Karpas-422 (cell line): ENCODE results near the gene SRD5A2. TPM values are rescaled to one million over a fixed set of nuclear protein-coding genes. Genes with fewer than 3 reads are reported as not detected.

Experiments used
- DNase-seq: peaks from one replicate; pipeline ENCODE4 v3.0.0-alpha.2; 2015
- H2AFZ ChIP-seq: fragments of 200-600 bp; sonication (generic); 2 replicates; pipeline ENCODE4 v1.6.1; 2014; ENCODE audit warnings: antibody characterized with exemption, low read length, mixed read lengths
- H3K27ac ChIP-seq: fragments of 200-600 bp; sonication (generic); 2 replicates; pipeline ENCODE4 v1.5.1; 2014; ENCODE audit warnings: mild to moderate bottlenecking, low read length, moderate library complexity
- H3K27me3 ChIP-seq: fragments of 200-600 bp; sonication (generic); 2 replicates; pipeline ENCODE4 v1.6.1; 2014; ENCODE audit warnings: low read length, mixed read lengths
- H3K36me3 ChIP-seq: fragments of 200-600 bp; sonication (generic); 2 replicates; pipeline ENCODE4 v1.6.1; 2014; ENCODE audit warnings: low read length, mixed read lengths; ENCODE audit not compliant: insufficient read depth
- H3K4me1 ChIP-seq: fragments of 200-600 bp; sonication (generic); 2 replicates; pipeline ENCODE4 v1.6.1; 2014; ENCODE audit warnings: mild to moderate bottlenecking, low read length, mixed read lengths
- H3K4me2 ChIP-seq: fragments of 200-600 bp; sonication (generic); 2 replicates; pipeline ENCODE4 v1.6.1; 2014; ENCODE audit warnings: low read length, low read depth, mild to moderate bottlenecking; ENCODE audit not compliant: poor library complexity, severe bottlenecking
- H3K4me3 ChIP-seq: fragments of 200-600 bp; sonication (generic); 2 replicates; pipeline ENCODE4 v1.5.1; 2014; ENCODE audit warnings: mild to moderate bottlenecking, antibody characterized with exemption, low read length, mixed read lengths
- H3K79me2 ChIP-seq: fragments of 200-600 bp; sonication (generic); 2 replicates; pipeline ENCODE4 v1.6.1; 2014; ENCODE audit warnings: mild to moderate bottlenecking, low read length, mixed read lengths
- H3K9ac ChIP-seq: fragments of 200-600 bp; sonication (generic); 2 replicates; pipeline ENCODE4 v1.6.0; 2014; ENCODE audit warnings: low read length
- H3K9me2 ChIP-seq: fragments of 200-600 bp; sonication (generic), shearing (Covaris generic); replicated peaks from 2 replicates; pipeline ENCODE4 v1.6.0; 2014; ENCODE audit warnings: mild to moderate bottlenecking, low read length, moderate library complexity; ENCODE audit not compliant: insufficient read depth
- H3K9me3 ChIP-seq: fragments of 300-700, 200-600 bp; sonication (generic); 2 replicates; pipeline ENCODE4 v1.6.1; 2014; ENCODE audit warnings: low read length, mixed read lengths
- H4K20me1 ChIP-seq: fragments of 200-600 bp; sonication (generic); 2 replicates; pipeline ENCODE4 v1.6.1; 2014; ENCODE audit warnings: mild to moderate bottlenecking, antibody characterized with exemption, low read length, low read depth; ENCODE audit not compliant: insufficient read depth
- total RNA-seq: library from RNA; depleted of rRNA; stranded (reverse); fragments of >200 nt; shearing (Covaris generic); gene quantifications from 2 replicates; pipeline ENCODE4 v1.2.3, GENCODE V29; 2014; ENCODE audit warnings: low replicate concordance

The SRD5A2 gene
- total RNA-seq, 1 experiment from 2014 or later: 0.04 TPM

- H3K27me3 ChIP-seq: no peaks in the 10 kb centered on the region
Observed at GRCh38 chr2:31568585-31569201, 12.0 kb downstream of the SRD5A2 start.

GRCh38 chr2:31567679-31568078 is 13.1 kb downstream of the SRD5A2 start:
- Histone ChIP-seq H3K79me2 (no peaks in the 10 kb centered on the region), H3K36me3 (no peaks in the 10 kb centered on the region), H2AFZ (no peak overlapping the region), H3K4me1 (no peaks in the 10 kb centered on the region), H3K9me3 (no peaks in the 10 kb centered on the region), H3K27me3 (no peaks in the 10 kb centered on the region), H3K4me3 (no peak overlapping the region), H3K9ac (no peak overlapping the region), H3K27ac (no peak overlapping the region), H3K9me2 (no peaks in the 10 kb centered on the region), H3K4me2 (no peak overlapping the region), H4K20me1 (no peaks in the 10 kb centered on the region)
- no peak for DNase-seq

More at GRCh38 chr2:31568585-31569201, 12.0 kb downstream of the SRD5A2 start:
- H3K4me1 ChIP-seq: no peaks in the 10 kb centered on the region
- no peaks in the 10 kb centered on the region for H3K36me3 ChIP-seq
- DNase-seq: no peak
- H3K9me2 ChIP-seq: no peaks in the 10 kb centered on the region
- H4K20me1 ChIP-seq: no peaks in the 10 kb centered on the region
- no peak overlapping the region for H3K9ac ChIP-seq
- H3K4me3 ChIP-seq: no peak overlapping the region
- no peak overlapping the region for H2AFZ ChIP-seq
- H3K4me2 ChIP-seq: no peak overlapping the region
- H3K79me2 ChIP-seq: no peaks in the 10 kb centered on the region
- H3K27ac ChIP-seq: no peak overlapping the region
- H3K9me3 ChIP-seq: no peaks in the 10 kb centered on the region

- Histone ChIP-seq H3K4me3 (no peak overlapping the region), H3K9ac (no peak overlapping the region), H3K27me3 (no peaks in the 10 kb centered on the region), H3K9me3 (no peaks in the 10 kb centered on the region), H4K20me1 (no peaks in the 10 kb centered on the region), H3K36me3 (no peaks in the 10 kb centered on the region), H3K9me2 (no peaks in the 10 kb centered on the region), H3K4me2 (no peak overlapping the region), H3K4me1 (no peaks in the 10 kb centered on the region), H3K79me2 (no peaks in the 10 kb centered on the region), H2AFZ (no peak overlapping the region), H3K27ac (no peak overlapping the region)
- no peak for DNase-seq
Observed at GRCh38 chr2:31563273-31563839, 17.4 kb downstream of the SRD5A2 start.

- no peak overlapping the region for H3K9ac ChIP-seq
- no peak overlapping the region for H3K27ac ChIP-seq
- no peak overlapping the region for H3K4me2 ChIP-seq
- H4K20me1 ChIP-seq: no peaks in the 10 kb centered on the region
- no peak overlapping the region for H3K4me3 ChIP-seq
- H3K9me2 ChIP-seq: no peaks in the 10 kb centered on the region
- DNase-seq: no peak
- no peak overlapping the region for H2AFZ ChIP-seq
- no peaks in the 10 kb centered on the region for H3K27me3 ChIP-seq
- no peaks in the 10 kb centered on the region for H3K79me2 ChIP-seq
- H3K4me1 ChIP-seq: no peaks in the 10 kb centered on the region
- no peaks in the 10 kb centered on the region for H3K9me3 ChIP-seq
- H3K36me3 ChIP-seq: no peaks in the 10 kb centered on the region
Observed at GRCh38 chr2:31561823-31562222, 18.9 kb downstream of the SRD5A2 start.

- Histone ChIP-seq H3K9me3 (no peaks in the 10 kb centered on the region), H3K9me2 (no peaks in the 10 kb centered on the region), H3K79me2 (no peaks in the 10 kb centered on the region), H3K4me1 (no peaks in the 10 kb centered on the region), H4K20me1 (no peaks in the 10 kb centered on the region), H3K4me3 (no peak overlapping the region), H3K27me3 (no peaks in the 10 kb centered on the region), H3K27ac (no peak overlapping the region), H3K4me2 (no peak overlapping the region), H2AFZ (no peak overlapping the region), H3K36me3 (no peaks in the 10 kb centered on the region), H3K9ac (no peak overlapping the region)
- no peak for DNase-seq
Observed at GRCh38 chr2:31558401-31559295, 22.1 kb downstream of the SRD5A2 start.

- Histone ChIP-seq H3K4me3 (no peak overlapping the region), H3K36me3 (no peaks in the 10 kb centered on the region), H3K27me3 (no peaks in the 10 kb centered on the region), H3K4me2 (no peak overlapping the region), H2AFZ (no peak overlapping the region), H3K27ac (no peak overlapping the region), H3K9me3 (no peaks in the 10 kb centered on the region), H3K4me1 (no peaks in the 10 kb centered on the region), H3K9me2 (no peaks in the 10 kb centered on the region), H3K9ac (no peak overlapping the region), H3K79me2 (no peaks in the 10 kb centered on the region), H4K20me1 (no peaks in the 10 kb centered on the region)
- DNase-seq: no peak
Observed at GRCh38 chr2:31556940-31557339, 23.8 kb downstream of the SRD5A2 start.

- Histone ChIP-seq H2AFZ (no peak overlapping the region), H3K9me2 (no peaks in the 10 kb centered on the region), H3K27ac (no peak overlapping the region), H3K79me2 (no peaks in the 10 kb centered on the region), H3K4me3 (no peak overlapping the region), H3K36me3 (no peaks in the 10 kb centered on the region), H3K4me1 (no peaks in the 10 kb centered on the region), H3K4me2 (no peak overlapping the region), H4K20me1 (no peaks in the 10 kb centered on the region), H3K27me3 (no peaks in the 10 kb centered on the region), H3K9ac (no peak overlapping the region), H3K9me3 (no peaks in the 10 kb centered on the region)
- DNase-seq: no peak
Observed at GRCh38 chr2:31555967-31556706, 24.6 kb downstream of the SRD5A2 start.

GRCh38 chr2:31553362-31553761 is 27.4 kb downstream of the SRD5A2 start:
- no peak for DNase-seq
- Histone ChIP-seq H3K79me2 (no peaks in the 10 kb centered on the region), H3K36me3 (no peaks in the 10 kb centered on the region), H3K4me3 (no peak overlapping the region), H3K4me2 (no peak overlapping the region), H3K9me3 (no peaks in the 10 kb centered on the region), H3K27me3 (no peaks in the 10 kb centered on the region), H3K9ac (no peak overlapping the region), H3K4me1 (no peaks in the 10 kb centered on the region), H2AFZ (no peak overlapping the region), H4K20me1 (no peaks in the 10 kb centered on the region), H3K9me2 (0 out of 2 replicates have a peak, but pooled peaks cover 2% of the 10 kb centered on the region), H3K27ac (no peak overlapping the region)
